Neural cell (in vitro differentiated cells): ENCODE data around the gene RNF4.

Source experiments
- EZH2 ChIP-seq: fragments of 200-600, 300-800 bp; shearing (Covaris generic), sonication (generic); IDR thresholded peaks from 2 replicates; pipeline ENCODE4 v1.6.1; 2014; ENCODE audit warnings: antibody characterized with exemption, low read length, borderline replicate concordance, mild to moderate bottlenecking; ENCODE audit not compliant: insufficient read depth, poor library complexity, severe bottlenecking
- MXI1 ChIP-seq: fragments of 450-650 bp; conservative IDR thresholded peaks from 2 replicates; pipeline ENCODE4 v1.6.1; 2014; ENCODE audit warnings: antibody characterized with exemption, mild to moderate bottlenecking; ENCODE audit not compliant: poor library complexity, severe bottlenecking
- POLR2AphosphoS5 ChIP-seq: IDR thresholded peaks from 2 replicates; pipeline ENCODE4 v1.6.1; 2012
- RAD21 ChIP-seq: fragments of 450-650 bp; conservative IDR thresholded peaks from 2 replicates; pipeline ENCODE4 v1.6.1; 2014; ENCODE audit warnings: antibody characterized with exemption, mild to moderate bottlenecking, moderate library complexity
- TAF1 ChIP-seq: IDR thresholded peaks from 2 replicates; pipeline ENCODE4 v1.6.1; 2012; ENCODE audit warnings: low read depth
- TF ChIP-seq, protein P1 (sequence below): fragments of 450-650 bp; IDR thresholded peaks from 2 replicates; pipeline ENCODE4 v1.5.1; 2014; ENCODE audit warnings: antibody characterized with exemption, mild to moderate bottlenecking, moderate library complexity; ENCODE audit not compliant: poor library complexity, severe bottlenecking
- TF ChIP-seq, protein P2 (sequence below): IDR thresholded peaks from 2 replicates; pipeline ENCODE4 v1.6.1; 2012; ENCODE audit warnings: borderline replicate concordance

DNA sequence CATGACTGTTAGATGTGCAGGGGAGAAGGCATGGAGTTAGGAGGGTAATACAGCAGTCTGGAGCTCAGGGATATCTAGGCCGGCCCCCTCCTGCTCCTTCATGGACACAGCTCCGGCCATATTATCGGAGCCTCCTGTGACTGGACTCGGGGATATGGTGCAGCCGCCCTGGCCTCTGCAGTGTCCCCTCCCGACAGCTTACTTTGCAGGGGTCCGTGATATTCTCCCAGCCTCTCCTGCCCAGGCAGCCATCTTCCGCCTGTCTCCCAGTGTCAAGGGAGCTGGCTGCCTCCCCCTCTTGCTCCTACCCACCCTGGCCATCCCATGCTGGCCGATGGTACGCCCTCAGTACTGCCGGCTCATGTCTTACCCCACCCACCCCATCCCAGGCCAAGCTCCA, 19.9 kb upstream of the RNF4 start:
- no peak for TF ChIP-seq EZH2
- TF ChIP-seq, protein P1, sequence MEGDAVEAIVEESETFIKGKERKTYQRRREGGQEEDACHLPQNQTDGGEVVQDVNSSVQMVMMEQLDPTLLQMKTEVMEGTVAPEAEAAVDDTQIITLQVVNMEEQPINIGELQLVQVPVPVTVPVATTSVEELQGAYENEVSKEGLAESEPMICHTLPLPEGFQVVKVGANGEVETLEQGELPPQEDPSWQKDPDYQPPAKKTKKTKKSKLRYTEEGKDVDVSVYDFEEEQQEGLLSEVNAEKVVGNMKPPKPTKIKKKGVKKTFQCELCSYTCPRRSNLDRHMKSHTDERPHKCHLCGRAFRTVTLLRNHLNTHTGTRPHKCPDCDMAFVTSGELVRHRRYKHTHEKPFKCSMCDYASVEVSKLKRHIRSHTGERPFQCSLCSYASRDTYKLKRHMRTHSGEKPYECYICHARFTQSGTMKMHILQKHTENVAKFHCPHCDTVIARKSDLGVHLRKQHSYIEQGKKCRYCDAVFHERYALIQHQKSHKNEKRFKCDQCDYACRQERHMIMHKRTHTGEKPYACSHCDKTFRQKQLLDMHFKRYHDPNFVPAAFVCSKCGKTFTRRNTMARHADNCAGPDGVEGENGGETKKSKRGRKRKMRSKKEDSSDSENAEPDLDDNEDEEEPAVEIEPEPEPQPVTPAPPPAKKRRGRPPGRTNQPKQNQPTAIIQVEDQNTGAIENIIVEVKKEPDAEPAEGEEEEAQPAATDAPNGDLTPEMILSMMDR = no peak
- TF ChIP-seq, protein P2, sequence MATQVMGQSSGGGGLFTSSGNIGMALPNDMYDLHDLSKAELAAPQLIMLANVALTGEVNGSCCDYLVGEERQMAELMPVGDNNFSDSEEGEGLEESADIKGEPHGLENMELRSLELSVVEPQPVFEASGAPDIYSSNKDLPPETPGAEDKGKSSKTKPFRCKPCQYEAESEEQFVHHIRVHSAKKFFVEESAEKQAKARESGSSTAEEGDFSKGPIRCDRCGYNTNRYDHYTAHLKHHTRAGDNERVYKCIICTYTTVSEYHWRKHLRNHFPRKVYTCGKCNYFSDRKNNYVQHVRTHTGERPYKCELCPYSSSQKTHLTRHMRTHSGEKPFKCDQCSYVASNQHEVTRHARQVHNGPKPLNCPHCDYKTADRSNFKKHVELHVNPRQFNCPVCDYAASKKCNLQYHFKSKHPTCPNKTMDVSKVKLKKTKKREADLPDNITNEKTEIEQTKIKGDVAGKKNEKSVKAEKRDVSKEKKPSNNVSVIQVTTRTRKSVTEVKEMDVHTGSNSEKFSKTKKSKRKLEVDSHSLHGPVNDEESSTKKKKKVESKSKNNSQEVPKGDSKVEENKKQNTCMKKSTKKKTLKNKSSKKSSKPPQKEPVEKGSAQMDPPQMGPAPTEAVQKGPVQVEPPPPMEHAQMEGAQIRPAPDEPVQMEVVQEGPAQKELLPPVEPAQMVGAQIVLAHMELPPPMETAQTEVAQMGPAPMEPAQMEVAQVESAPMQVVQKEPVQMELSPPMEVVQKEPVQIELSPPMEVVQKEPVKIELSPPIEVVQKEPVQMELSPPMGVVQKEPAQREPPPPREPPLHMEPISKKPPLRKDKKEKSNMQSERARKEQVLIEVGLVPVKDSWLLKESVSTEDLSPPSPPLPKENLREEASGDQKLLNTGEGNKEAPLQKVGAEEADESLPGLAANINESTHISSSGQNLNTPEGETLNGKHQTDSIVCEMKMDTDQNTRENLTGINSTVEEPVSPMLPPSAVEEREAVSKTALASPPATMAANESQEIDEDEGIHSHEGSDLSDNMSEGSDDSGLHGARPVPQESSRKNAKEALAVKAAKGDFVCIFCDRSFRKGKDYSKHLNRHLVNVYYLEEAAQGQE = no peak
- no peak for TF ChIP-seq RAD21
- TF ChIP-seq TAF1 = no peak
- no peak for TF ChIP-seq POLR2AphosphoS5
- TF ChIP-seq MXI1 = no peak
